ENCODE results near the gene PRSS21.

Gene PRSS21

DNA sequence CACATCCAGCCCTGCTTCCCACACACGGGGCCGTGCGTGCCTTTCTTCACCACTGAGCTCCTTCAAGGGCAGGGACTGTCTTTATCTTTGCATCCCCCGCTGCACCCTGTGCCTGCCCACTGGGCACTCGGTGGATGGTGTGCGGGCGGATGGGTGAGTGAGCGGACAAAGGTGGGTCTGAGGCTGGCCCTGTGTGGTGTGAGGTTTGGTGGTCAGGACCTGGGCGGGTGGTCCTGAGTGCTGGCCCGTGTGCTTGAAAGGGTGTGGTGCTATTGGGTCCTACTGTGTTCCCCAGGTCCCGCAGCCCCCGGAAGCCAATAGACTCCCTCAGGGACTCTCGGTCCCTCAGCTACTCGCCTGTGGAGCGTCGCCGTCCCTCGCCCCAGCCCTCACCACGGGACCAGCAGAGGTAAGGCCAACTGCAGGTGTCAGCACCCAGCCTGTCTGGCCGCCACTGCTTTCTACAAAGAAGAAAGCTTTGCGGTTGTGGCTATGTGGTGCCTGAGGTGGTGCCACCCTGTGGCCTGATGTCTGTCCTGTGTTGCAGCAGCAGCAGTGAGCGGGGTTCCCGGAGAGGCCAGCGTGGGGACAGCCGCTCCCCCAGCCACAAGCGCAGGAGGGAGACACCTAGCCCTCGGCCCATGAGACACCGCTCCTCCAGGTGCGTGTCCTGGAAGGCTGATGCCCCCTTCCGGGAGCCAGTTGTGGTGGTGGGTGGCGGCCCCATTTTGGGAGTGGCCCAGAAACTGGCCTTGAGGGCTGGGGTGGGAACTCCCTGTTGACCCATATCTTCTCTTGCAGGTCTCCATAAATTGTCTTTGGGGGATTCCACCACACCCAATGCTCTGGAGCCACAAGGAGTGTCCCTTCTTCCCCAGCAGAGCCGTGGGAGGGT lies 46.7 kb upstream of the PRSS21 start:
- Histone ChIP-seq H3K4me3 (ENCODE audit: low read depth in 1 of 2, low read length in 1 of 2) (no peak overlapping the region), H3K4me1 (ENCODE audit: control insufficient read depth in 1 of 2, insufficient read depth in 1 of 2, low read depth in 1 of 2, low read length in 1 of 2) (peaks cover 5 to 8% of the 10 kb centered on the region in 2 experiments), H3K27ac (no peak overlapping the region), H3K36me3 (peaks cover 98% of the 10 kb centered on the region), H3K27me3 (no peaks in the 10 kb centered on the region), H3K9me3 (no peaks in the 10 kb centered on the region)
- TF ChIP-seq, protein P1, sequence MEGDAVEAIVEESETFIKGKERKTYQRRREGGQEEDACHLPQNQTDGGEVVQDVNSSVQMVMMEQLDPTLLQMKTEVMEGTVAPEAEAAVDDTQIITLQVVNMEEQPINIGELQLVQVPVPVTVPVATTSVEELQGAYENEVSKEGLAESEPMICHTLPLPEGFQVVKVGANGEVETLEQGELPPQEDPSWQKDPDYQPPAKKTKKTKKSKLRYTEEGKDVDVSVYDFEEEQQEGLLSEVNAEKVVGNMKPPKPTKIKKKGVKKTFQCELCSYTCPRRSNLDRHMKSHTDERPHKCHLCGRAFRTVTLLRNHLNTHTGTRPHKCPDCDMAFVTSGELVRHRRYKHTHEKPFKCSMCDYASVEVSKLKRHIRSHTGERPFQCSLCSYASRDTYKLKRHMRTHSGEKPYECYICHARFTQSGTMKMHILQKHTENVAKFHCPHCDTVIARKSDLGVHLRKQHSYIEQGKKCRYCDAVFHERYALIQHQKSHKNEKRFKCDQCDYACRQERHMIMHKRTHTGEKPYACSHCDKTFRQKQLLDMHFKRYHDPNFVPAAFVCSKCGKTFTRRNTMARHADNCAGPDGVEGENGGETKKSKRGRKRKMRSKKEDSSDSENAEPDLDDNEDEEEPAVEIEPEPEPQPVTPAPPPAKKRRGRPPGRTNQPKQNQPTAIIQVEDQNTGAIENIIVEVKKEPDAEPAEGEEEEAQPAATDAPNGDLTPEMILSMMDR (IDR thresholded peaks at IDR 0.05) = no peak

DNA sequence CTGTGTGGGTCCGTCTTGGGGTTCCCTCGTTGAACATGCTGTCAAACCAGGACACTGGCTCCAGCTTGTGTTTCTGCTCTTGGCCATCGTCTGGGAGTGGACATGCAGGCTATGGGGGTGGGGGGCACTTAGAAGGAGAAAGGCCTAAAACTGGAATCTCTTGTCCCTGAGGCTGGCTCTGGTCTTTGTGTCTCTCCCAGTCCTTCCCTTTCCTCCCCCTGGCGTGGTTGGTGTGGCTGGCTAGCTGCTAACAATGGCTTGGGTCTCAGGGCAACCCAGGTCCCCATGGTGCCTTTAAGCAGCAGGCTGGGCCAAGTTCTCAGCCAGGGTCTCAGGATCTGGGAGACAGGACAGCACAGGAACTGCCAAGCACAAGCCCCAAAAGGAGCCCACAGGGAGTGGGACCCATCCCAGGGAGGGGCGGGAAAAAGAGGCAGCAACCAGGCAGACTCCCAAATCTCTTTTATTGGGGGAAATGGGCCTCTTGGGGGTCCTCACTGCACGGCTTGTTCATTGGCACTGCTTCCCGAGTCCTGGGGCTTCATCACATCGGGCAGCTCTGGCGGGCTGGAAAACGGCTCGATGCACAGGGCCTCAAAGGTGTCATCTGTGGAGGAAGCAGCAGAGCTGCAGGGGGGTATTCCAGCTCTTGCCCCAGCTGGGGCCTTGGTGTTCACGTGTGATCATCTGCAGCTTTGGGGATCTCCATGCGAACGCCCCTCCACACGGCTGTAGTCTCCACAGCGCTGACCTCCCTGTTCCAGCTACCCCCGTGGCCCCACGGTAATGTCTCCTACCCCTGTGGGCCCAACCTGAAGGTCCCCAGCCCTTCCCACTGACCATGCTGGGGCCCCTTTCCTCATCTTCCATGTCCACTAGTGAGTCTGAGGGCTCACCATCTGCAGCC lies 45.3 kb upstream of the PRSS21 start:
- Histone ChIP-seq H3K4me1 (ENCODE audit: control insufficient read depth in 1 of 2, insufficient read depth in 1 of 2, low read depth in 1 of 2, low read length in 1 of 2) (peaks cover 19 to 22% of the 10 kb centered on the region in 2 experiments), H3K36me3 (peaks cover 84% of the 10 kb centered on the region), H3K27ac (peak overlapping the region; percentile 0), H3K4me3 (ENCODE audit: low read depth in 1 of 2, low read length in 1 of 2) (no peak overlapping the region), H3K27me3 (no peaks in the 10 kb centered on the region), H3K9me3 (no peaks in the 10 kb centered on the region)
- TF ChIP-seq, protein P1 (IDR thresholded peaks at IDR 0.05) = no peak

DNA sequence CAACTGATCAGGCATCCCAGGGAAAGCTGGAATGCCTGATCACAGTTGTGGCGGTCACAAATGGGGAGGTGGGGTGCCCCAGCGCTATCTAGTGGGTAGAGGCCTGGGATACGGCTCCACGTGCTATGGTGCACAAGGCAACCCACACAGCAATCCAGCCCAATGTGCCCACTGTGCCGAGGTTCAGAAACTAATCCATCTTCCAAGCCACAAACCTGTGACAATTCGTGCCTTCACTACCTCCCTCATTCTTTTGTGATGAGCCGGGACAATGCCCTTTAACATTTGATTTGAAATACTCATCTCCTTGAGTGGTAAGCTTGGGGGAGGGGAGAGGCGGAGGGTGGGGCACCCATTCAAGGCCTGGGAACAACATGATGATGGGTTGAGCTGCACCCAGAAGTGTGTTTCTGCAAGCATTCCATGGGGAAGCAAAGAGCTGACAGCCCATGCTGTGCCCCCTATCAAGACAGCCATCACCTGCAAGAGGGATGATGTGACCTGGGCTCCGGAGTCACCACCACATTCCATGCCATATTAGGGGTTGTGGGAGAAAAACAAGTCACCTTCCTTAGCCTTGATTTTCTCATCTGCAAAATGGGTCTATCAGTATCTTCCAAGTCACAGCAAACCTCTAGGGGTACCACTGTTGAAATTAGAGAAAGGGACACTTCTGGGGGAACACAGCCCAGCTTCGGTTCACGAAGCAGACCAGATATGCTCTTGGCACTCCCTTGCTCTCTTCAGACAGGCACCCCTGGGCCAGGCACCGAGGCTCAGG lies 43.7 kb upstream of the PRSS21 start:
- H3K4me1 ChIP-seq (ENCODE audit: control insufficient read depth in 1 of 2, insufficient read depth in 1 of 2, low read depth in 1 of 2, low read length in 1 of 2) = peaks cover 27 to 29% of the 10 kb centered on the region in 2 experiments

DNA sequence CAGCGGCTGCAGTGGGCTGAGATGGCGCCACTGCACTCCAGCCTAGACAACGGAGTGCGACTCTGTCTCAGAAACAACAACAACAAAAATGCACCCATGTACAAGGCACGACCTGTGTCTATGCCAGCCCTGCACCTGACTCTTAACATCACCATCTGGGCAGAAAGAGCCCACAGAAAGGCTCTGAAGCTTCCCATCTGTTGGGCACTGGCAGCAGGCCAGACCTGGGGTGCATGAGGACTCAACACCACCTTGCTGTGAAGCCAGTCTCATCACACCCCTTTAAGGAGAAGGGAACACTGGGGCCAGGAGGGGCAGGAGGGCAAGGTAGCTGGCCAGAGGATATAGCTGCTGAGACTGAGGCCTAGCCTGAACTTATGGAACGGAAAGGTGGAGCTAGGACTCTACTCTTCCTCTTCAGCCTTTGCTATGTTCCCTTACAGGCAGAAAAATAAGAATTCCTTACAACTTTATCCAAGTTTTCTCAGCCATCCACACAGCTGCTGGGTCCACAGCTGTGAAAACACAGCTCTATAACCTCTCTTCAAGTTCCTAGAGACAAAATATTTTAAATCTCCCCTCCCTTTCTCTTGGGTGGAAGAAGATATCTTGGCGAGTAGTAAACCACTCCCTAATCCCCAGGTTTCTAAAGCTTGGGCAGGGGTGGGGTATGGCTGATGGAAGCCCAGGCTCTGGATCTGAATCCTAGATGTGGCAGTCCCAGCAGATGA lies 42.7 kb upstream of the PRSS21 start:
- Histone ChIP-seq H3K4me1 (ENCODE audit: control insufficient read depth in 1 of 2, insufficient read depth in 1 of 2, low read depth in 1 of 2, low read length in 1 of 2) (peaks cover 30 to 33% of the 10 kb centered on the region in 2 experiments), H3K27me3 (no peaks in the 10 kb centered on the region), H3K36me3 (peaks cover 59% of the 10 kb centered on the region), H3K9me3 (no peaks in the 10 kb centered on the region), H3K27ac (peak overlapping the region; percentile 62), H3K4me3 (ENCODE audit: low read depth in 1 of 2, low read length in 1 of 2) (no peak overlapping the region)
- TF ChIP-seq, protein P1 (IDR thresholded peaks at IDR 0.05) = no peak

More for the DNA sequence above, 43.7 kb upstream of the PRSS21 start:
- H3K9me3 ChIP-seq = no peaks in the 10 kb centered on the region
- peaks cover 68% of the 10 kb centered on the region for H3K36me3 ChIP-seq
- no peaks in the 10 kb centered on the region for H3K27me3 ChIP-seq
- H3K4me3 ChIP-seq (ENCODE audit: low read depth in 1 of 2, low read length in 1 of 2) = no peak overlapping the region
- TF ChIP-seq, protein P1 (IDR thresholded peaks at IDR 0.05) = no peak
- peak overlapping the region; percentile 3 for H3K27ac ChIP-seq
